Muscle layer of colon (tissue), 2 donors: Measurements from ENCODE around the gene FRS2.

ENCODE experiments used
- H3K27ac ChIP-seq: one replicate; pipeline ENCODE4 v1.7.0; 2013; ENCODE audit warnings: low read depth, mild to moderate bottlenecking, low read length, moderate library complexity
- H3K27me3 ChIP-seq, 2 donors: one replicate each; pipeline ENCODE4 v1.7.0; 2013; ENCODE audit warnings: low read length in 2 of 2, mild to moderate bottlenecking in 2 of 2; ENCODE audit not compliant: insufficient read depth in 2 of 2, control insufficient read depth in 1 of 2
- H3K36me3 ChIP-seq: one replicate; pipeline ENCODE4 v1.7.0; 2013; ENCODE audit warnings: mild to moderate bottlenecking, low read length; ENCODE audit not compliant: insufficient read depth
- H3K4me1 ChIP-seq: one replicate; pipeline ENCODE4 v1.7.0; 2013; ENCODE audit warnings: mild to moderate bottlenecking, low read length; ENCODE audit not compliant: insufficient read depth
- H3K4me3 ChIP-seq, 2 donors: one replicate each; pipeline ENCODE4 v1.7.0; 2013; ENCODE audit warnings: low read length in 2 of 2, low read depth in 1 of 2, mild to moderate bottlenecking in 1 of 2, moderate library complexity in 1 of 2
- H3K9ac ChIP-seq: one replicate; pipeline ENCODE4 v1.7.0; 2013; ENCODE audit warnings: low read length
- H3K9me3 ChIP-seq: one replicate; pipeline ENCODE4 v1.7.0; 2013; ENCODE audit warnings: mild to moderate bottlenecking, low read length
- donor health status: abdominal sarcoma.
- donor health status: Adenocarcinoma of cecum.

The FRS2 gene

DNA sequence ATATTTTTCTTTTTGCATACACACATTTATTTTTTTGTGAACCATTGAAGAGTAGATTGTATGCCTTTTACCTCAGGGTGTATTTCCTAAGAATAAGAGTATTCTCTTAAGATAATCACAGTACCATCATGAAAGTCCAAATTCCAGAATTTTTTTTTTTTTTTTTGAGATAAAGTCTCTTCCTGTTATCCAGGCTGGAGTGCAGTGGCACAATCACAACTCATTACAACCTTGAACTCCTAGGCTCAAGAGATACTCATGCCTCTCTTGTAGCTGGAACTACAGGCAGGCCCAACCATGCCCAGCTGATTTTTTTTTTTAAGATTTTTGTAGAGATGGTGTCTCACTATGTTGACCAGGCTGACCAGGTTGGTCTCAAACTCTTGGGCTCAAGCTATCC lies 10.9 kb downstream of the FRS2 start:
- H3K27me3 ChIP-seq = no peaks in the 10 kb centered on the region
- H3K4me1 ChIP-seq = peaks cover 14% of the 10 kb centered on the region
- H3K27ac ChIP-seq = no peak overlapping the region
- H3K9ac ChIP-seq = no peak overlapping the region
- H3K36me3 ChIP-seq = no peaks in the 10 kb centered on the region
- no peak overlapping the region for H3K4me3 ChIP-seq
- H3K9me3 ChIP-seq = no peaks in the 10 kb centered on the region

DNA sequence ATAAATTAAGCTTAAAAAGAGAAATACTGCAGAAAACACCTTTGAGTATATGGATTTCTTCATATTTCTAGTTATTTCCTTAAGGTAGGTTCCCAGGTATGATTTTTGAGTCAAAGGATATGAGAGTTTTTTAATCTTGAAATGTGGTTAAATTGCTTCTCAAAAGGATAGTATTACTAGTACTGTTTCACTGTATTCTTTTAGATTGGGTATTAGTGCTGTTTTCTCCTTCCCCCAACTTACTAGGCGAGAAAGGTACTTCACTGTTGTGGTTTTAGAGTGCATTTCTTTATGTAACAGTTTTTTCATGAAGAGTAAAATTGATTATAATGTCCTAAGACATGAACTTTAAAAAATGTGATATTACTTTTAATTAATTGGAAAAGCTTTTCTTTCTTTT lies 13.5 kb downstream of the FRS2 start:
- Histone ChIP-seq H3K27ac (no peak overlapping the region), H3K27me3 (no peaks in the 10 kb centered on the region), H3K4me1 (peaks cover 11% of the 10 kb centered on the region)

DNA sequence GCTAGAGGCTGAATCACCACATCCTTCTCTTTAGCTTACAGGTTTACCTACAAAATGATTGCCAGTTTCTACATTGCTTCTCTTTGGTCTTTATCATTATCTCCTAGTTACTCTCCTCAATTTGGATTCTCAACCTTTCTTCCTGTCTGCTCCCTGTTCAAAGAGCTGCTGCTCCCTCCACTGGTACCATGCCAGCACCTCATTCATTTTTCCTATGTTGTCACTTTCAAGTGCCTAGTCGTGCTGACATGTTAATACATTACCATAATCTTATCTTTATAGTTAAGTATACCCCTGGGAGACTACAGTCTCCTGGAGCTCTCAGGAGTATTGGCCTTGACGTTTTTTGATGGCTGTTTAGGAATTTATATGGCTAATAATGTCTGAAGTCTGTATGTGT lies 14.2 kb downstream of the FRS2 start:
- H3K36me3 ChIP-seq = no peaks in the 10 kb centered on the region
- peaks cover 11% of the 10 kb centered on the region for H3K4me1 ChIP-seq
- H3K27me3 ChIP-seq = no peaks in the 10 kb centered on the region
- H3K9me3 ChIP-seq = no peaks in the 10 kb centered on the region
- H3K4me3 ChIP-seq = no peak overlapping the region
- no peak overlapping the region for H3K27ac ChIP-seq
- no peak overlapping the region for H3K9ac ChIP-seq

More for the DNA sequence above, 13.5 kb downstream of the FRS2 start:
- no peaks in the 10 kb centered on the region for H3K36me3 ChIP-seq
- no peak overlapping the region for H3K4me3 ChIP-seq
- no peak overlapping the region for H3K9ac ChIP-seq
- no peaks in the 10 kb centered on the region for H3K9me3 ChIP-seq

DNA sequence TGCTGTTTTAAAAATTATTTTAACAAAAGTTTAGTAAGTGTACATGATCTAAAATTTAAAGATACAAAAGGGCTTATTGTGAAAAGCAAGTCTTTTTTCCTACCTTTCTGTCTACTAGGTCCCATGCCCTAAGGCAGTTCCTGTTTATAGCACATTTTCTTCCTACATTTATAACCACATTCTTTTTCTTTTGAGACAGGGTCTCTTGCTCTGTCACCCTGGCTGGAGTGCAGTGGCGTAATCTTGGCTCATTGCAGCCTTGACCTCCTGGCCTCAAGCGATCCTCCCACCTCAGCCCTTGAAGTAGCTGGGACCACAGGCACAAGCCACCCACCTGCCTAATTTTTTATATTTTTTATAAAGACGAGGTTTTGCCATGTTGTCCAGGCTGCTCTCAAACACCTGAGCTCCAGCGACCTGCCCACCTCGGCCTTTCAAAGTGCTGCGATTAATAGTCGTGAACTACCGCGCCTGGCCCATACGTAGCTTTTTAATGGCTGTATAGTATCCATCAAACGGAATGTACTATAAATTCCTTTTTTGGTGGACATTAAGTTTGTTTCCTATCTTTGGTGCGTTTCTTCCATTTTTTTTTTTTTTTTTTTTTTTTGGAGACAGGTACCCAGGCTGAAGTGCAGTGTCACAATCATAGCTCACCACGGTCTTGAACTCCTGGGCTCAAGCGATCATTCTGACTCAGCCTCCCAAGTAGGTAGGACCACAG lies 20.9 kb downstream of the FRS2 start:
- Histone ChIP-seq H3K9ac (no peak overlapping the region), H3K4me3 (no peak overlapping the region), H3K4me1 (no peaks in the 10 kb centered on the region), H3K36me3 (no peaks in the 10 kb centered on the region), H3K9me3 (no peaks in the 10 kb centered on the region), H3K27ac (no peak overlapping the region), H3K27me3 (no peaks in the 10 kb centered on the region)

DNA sequence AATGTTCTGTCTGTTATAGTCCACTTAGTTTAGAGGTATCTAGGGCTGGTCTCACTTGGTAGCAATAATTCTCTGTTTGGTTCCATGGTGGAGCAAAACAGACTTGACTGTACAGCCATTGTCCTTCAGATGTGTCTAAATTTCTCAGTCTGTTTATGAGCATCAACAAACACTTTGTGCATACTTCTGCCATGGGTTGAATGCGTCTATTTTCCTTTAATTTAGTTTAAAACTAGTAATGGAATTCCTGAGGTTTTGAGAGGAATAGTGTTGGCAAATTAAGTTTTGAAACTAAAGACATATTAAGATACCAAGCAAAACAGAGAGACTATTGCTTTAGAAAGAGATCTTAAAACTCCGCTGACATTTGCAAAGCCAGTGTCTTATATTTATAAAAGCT lies 22.6 kb downstream of the FRS2 start:
- Histone ChIP-seq H3K27ac (no peak overlapping the region), H3K9ac (no peak overlapping the region), H3K36me3 (no peaks in the 10 kb centered on the region), H3K4me3 (no peak overlapping the region), H3K9me3 (no peaks in the 10 kb centered on the region), H3K4me1 (peaks cover 12% of the 10 kb centered on the region), H3K27me3 (no peaks in the 10 kb centered on the region)

DNA sequence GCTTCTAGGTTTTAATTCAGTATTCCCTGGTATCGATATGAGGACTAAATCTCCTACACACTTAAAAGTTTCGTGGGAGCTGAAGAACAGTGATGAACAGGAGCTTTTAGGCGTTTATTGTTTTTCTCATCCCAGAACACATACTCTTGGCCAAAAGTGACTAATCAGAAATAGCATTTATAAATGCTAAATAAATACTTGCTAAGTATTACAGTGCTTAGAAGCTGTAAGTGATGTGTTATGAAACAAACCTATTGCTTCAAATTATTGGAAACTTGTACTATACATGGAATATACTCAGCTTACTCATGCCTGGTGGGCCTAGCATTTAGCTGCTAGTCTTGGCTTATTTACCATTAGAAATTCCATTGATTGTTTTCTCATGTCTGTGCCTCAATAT lies 24.9 kb downstream of the FRS2 start:
- Histone ChIP-seq H3K4me1 (peaks cover 13% of the 10 kb centered on the region), H3K9ac (no peak overlapping the region), H3K36me3 (no peaks in the 10 kb centered on the region), H3K9me3 (no peaks in the 10 kb centered on the region), H3K27ac (no peak overlapping the region), H3K27me3 (no peaks in the 10 kb centered on the region), H3K4me3 (no peak overlapping the region)

DNA sequence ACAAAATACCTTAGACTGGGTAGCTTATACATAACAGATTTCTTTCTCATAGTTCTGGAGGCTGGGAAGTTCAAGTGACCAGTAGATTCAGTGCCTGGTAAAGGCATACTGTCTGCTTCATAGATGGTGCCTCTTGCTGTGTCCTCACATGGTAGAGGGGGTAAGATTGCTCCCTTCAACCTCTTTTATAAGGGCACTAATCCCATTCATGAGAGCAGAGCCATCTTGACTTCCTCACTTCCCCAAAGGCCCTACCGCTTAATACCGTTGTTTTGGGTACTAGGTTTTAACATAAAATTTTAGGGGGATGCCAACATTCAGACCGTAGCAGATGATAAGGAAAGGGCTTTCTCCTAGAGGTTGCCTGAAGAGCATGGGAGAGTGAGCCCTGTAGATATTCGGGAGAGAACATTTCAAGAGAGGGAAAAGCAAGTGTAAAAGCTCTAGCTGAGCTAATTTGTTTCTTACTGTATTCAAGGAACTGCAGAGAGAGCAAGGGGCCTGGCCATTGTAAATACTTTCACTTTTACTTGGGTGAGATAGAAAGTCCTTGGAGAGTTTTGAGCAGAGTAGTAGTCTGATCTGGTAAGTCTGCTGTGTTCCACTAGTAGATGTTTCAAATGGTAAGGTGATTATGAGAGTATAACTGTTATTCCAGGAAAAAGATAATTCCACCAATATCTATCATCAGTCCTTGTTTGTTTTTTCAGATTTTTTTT lies 27.3 kb downstream of the FRS2 start:
- H3K4me1 ChIP-seq = peaks cover 18% of the 10 kb centered on the region
- no peaks in the 10 kb centered on the region for H3K36me3 ChIP-seq
- no peak overlapping the region for H3K9ac ChIP-seq
- H3K27ac ChIP-seq = no peak overlapping the region
- H3K27me3 ChIP-seq = no peaks in the 10 kb centered on the region
- peak overlapping the region in 1 of 2 donors; percentile 1 for H3K4me3 ChIP-seq
- H3K9me3 ChIP-seq = no peaks in the 10 kb centered on the region

DNA sequence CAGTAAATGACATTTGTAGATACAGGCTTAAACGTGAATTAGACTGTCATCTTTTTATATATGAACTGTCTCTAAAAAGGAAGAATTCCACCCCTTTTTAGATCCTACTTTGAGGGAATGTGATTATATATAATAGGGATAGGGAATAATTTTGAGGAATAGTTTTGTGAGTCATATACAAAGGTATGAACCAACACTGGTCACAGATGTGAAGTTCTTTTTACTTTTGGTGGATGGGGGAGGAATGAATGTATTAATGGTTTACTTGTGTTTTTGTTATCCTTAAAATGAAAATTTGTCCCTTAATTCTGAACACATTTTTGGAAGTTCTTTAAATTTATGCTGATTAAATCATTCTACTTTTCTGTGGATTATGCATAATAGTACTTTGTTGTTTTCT lies 30.4 kb downstream of the FRS2 start:
- Histone ChIP-seq H3K27me3 (no peaks in the 10 kb centered on the region), H3K9ac (no peak overlapping the region), H3K36me3 (no peaks in the 10 kb centered on the region), H3K4me1 (peaks cover 23% of the 10 kb centered on the region), H3K4me3 (no peak overlapping the region), H3K9me3 (no peaks in the 10 kb centered on the region), H3K27ac (no peak overlapping the region)

DNA sequence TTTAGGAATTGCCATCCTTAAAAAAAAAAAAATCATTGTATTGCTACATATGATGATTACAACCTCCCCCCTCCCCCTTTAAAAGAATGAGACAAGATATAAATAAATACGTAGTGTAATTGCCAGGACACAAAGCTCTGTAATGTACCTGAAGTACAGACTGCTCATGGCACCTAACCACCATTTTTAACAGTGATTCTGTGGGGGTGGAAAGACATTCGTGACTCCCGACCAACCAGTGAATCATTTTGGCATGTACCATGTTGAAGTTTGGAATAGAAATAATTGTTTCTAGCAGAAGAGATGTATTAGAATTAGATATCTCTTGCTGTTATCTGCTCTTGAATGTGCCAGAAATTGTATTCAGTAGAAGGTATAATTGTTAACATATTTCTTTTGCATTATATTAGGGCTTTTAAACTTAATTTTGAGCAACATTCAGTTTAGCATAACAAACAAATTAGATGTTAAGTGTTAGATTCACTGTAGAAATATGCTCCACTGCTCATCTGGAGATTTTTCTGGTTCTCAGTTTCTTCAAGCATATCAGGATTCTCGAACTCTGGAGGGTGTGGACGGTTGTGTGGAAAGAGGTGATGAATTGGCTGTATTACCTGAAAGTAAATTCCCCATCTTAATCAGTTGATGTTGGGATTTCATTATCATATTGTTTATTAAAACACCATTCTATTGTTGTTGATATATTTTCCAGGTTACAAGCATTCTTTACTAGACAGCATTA lies 31.1 kb downstream of the FRS2 start:
- H3K9ac ChIP-seq = no peak overlapping the region
- H3K27me3 ChIP-seq = no peaks in the 10 kb centered on the region
- peaks cover 27% of the 10 kb centered on the region for H3K4me1 ChIP-seq
- no peaks in the 10 kb centered on the region for H3K9me3 ChIP-seq
- no peaks in the 10 kb centered on the region for H3K36me3 ChIP-seq
- no peak overlapping the region for H3K27ac ChIP-seq
- H3K4me3 ChIP-seq = no peak overlapping the region

DNA sequence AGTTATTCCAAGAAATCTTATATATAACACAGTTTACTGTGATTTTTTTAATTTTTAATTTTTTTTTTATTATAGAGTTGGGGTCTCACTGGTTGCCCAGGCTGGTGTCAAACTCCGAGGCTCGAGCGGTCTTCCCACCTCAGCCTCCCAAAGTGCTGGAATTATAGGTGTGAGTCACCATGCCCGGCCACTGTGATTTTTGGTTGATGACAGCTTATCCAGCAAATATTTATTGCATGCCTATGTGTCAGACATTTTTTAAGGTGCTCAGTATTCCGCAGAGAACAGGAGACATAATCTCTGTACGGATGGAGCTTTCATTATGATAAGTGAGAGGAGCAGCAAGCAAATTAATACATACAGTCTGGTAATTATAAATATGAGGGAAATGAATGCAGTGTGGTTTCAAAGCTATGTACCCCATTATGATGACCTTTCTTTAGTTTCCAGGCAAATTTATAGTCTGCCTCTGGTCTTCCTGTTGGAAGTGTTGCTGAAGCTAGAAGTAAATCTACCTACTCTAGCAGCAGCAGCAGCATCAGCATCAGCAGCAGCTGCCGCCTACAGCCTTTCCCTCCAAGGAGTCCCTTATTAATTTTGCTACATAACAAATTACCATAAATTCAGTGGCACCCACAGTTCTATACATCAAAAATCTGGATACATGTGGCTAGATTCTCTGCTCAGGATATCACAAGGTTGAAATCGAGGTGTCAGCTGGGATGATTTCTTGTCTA lies 32.3 kb downstream of the FRS2 start:
- Histone ChIP-seq H3K27me3 (no peaks in the 10 kb centered on the region), H3K36me3 (no peaks in the 10 kb centered on the region), H3K4me1 (peaks cover 17% of the 10 kb centered on the region), H3K4me3 (no peak overlapping the region), H3K9ac (no peak overlapping the region), H3K9me3 (no peaks in the 10 kb centered on the region), H3K27ac (no peak overlapping the region)

DNA sequence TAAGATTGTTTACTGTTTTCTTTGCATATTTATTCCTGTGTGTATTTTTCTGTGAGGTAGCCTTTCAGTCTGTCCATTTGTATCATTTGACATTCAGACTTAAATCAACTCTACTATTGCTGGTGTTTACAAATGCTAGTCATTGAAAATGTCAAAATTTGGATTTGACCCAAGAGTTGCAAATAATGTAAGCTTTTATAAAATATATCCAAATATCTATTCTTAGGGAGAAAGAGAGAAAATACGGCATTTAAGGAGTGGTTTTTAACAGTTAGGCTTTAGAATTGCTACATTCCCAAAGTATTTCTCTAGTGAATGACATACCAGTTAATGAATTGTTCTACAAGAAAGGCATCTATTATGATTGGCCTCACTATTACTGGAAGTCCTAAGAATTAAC lies 37.9 kb downstream of the FRS2 start:
- Histone ChIP-seq H3K4me3 (no peak overlapping the region), H3K9ac (no peak overlapping the region), H3K36me3 (no peaks in the 10 kb centered on the region), H3K9me3 (no peaks in the 10 kb centered on the region), H3K27me3 (no peaks in the 10 kb centered on the region), H3K4me1 (peaks cover 49% of the 10 kb centered on the region), H3K27ac (no peak overlapping the region)
